HepG2 (cell line): Measurements from ENCODE around the gene ACADSB. TPM values are rescaled to one million over a fixed set of nuclear protein-coding genes. Genes with fewer than 3 reads are reported as not detected.

Experiments
- ATAC-seq: fragments of 200-7000 bp; cut with Tn5 transposase; 3 replicates; pipeline ENCODE4 v1.9.1; 2020; ENCODE audit warnings: mild to moderate bottlenecking, moderate library complexity
- BruUV-seq: library from RNA; stranded (reverse); fragments of 400-500 nt; replicated peaks from 2 replicates; lab custom pipeline; 2021; lab: Mats Ljungman, UMichigan
- CTCF ChIA-PET: fragments of 300-600 bp; formaldehyde crosslinking; extraction: SDS; loops from one replicate; lab custom pipeline; 2021; ENCODE audit warnings: low total read pairs, inconsistent platforms, low intra/inter-chr PET ratio; lab: Yijun Ruan, JAX
- POLR2A ChIA-PET: fragments of 350-600 bp; sonication (Branson Sonifier 250); formaldehyde crosslinking; loops from one replicate; lab custom pipeline; 2020; ENCODE audit warnings: antibody characterized with exemption, inconsistent platforms; lab: Yijun Ruan, JAX
- DNase-seq: peaks from one replicate; pipeline ENCODE4 v3.0.0-alpha.2; 2015; ENCODE audit warnings: low spot score
- FAIRE-seq: peaks from 3 replicates; lab custom pipeline; 2011; peaks lifted over from hg19 to GRCh38; lab: Jason Lieb, UNC
- H2AFZ ChIP-seq: one replicate; pipeline ENCODE4 v1.6.1; 2011; ENCODE audit warnings: low read length, inconsistent platforms
- H3K27ac ChIP-seq: fragments of 300-600 bp; 3 replicates; pipeline ENCODE4 v1.8.0; 2011; ENCODE audit warnings: mixed run types, mild to moderate bottlenecking, mixed read lengths, low read length, inconsistent platforms; ENCODE audit not compliant: insufficient read depth; ENCODE audit errors: extremely low read length
- H3K27me3 ChIP-seq, 2 experiments: fragments of 200-600 bp in 1 of 2; 2 replicates in 1 of 2; 3 replicates in 1 of 2; pipeline versions ENCODE4 v1.6.0 to v1.8.0; 2011; ENCODE audit warnings: low read length in 2 of 2, mild to moderate bottlenecking in 2 of 2, moderate library complexity in 2 of 2, inconsistent platforms in 1 of 2; ENCODE audit not compliant: insufficient read depth in 2 of 2, control insufficient read depth in 1 of 2
- H3K36me3 ChIP-seq, 2 experiments: fragments of 200-600 bp in 1 of 2; replicated peaks in 1 of 2; 2 replicates in 1 of 2; 3 replicates in 1 of 2; pipeline versions ENCODE4 v1.5.1 to v1.8.0; 2011; ENCODE audit warnings: low read length in 2 of 2, inconsistent platforms in 1 of 2; ENCODE audit not compliant: insufficient read depth in 2 of 2, control insufficient read depth in 1 of 2
- H3K4me1 ChIP-seq: 2 replicates; pipeline ENCODE4 v1.5.1; 2012; ENCODE audit warnings: low read length, inconsistent platforms; ENCODE audit not compliant: insufficient read depth
- H3K4me2 ChIP-seq: 2 replicates; pipeline ENCODE4 v1.6.0; 2011; ENCODE audit warnings: low read depth, low read length, inconsistent platforms
- H3K4me3 ChIP-seq, 3 experiments: fragments of 200-600 bp in 1 of 3; sonication (generic), shearing (Covaris generic) in 1 of 3; replicated peaks in 1 of 3; 2 replicates each; pipeline ENCODE4 v1.5.1; 2011 to 2016; ENCODE audit warnings: low read length in 3 of 3, inconsistent platforms in 2 of 3, low read depth in 2 of 3, mild to moderate bottlenecking in 2 of 3, control low read depth in 1 of 3, mixed read lengths in 1 of 3; ENCODE audit not compliant: insufficient read depth in 1 of 3
- H3K79me2 ChIP-seq: one replicate; pipeline ENCODE4 v1.6.1; 2011; ENCODE audit warnings: low read length, inconsistent platforms; ENCODE audit not compliant: insufficient read depth
- H3K9ac ChIP-seq: 2 replicates; pipeline ENCODE4 v1.6.0; 2011; ENCODE audit warnings: mild to moderate bottlenecking, low read depth, low read length, inconsistent platforms; ENCODE audit not compliant: insufficient read depth
- H3K9me3 ChIP-seq: 2 replicates; pipeline ENCODE4 v1.5.1; 2012; ENCODE audit warnings: mild to moderate bottlenecking, low read length
- H4K20me1 ChIP-seq: 2 replicates; pipeline ENCODE4 v1.6.0; 2011; ENCODE audit warnings: inconsistent platforms, mild to moderate bottlenecking, low read length, moderate library complexity; ENCODE audit not compliant: insufficient read depth
- ATF7-NPFF ChIP-seq: sonication (generic); formaldehyde crosslinking; IDR thresholded peaks from 2 replicates; pipeline ENCODE4 v1.8.1; 2023; ENCODE audit warnings: mild to moderate bottlenecking, low read depth, missing genetic modification reagents, moderate library complexity
- ELF4 ChIP-seq: sonication (generic); formaldehyde crosslinking; IDR thresholded peaks from 2 replicates; pipeline ENCODE4 v1.5.0; 2020; ENCODE audit warnings: missing genetic modification reagents, mild to moderate bottlenecking, moderate library complexity, borderline replicate concordance
- MAFK ChIP-seq, 2 experiments: IDR thresholded peaks in 1 of 2; conservative IDR thresholded peaks in 1 of 2; 2 replicates each; pipeline ENCODE4 v1.6.1; 2011; ENCODE audit warnings: improper control_type of control experiment in 2 of 2, low read length in 2 of 2
- PLRG1 ChIP-seq: fragments of 450-650 bp; conservative IDR thresholded peaks from 2 replicates; pipeline ENCODE4 v1.6.1; 2016
- SETDB1 ChIP-seq: sonication (generic); formaldehyde crosslinking; IDR thresholded peaks from 2 replicates; pipeline ENCODE4 v1.5.1; 2020; ENCODE audit warnings: missing genetic modification reagents, mild to moderate bottlenecking, borderline replicate concordance
- SP5 ChIP-seq: IDR thresholded peaks from 2 replicates; pipeline ENCODE4 v1.6.1; 2016; ENCODE audit warnings: low read depth, borderline replicate concordance
- SRSF1 ChIP-seq: fragments of 200-400 bp; formaldehyde crosslinking; optimal IDR thresholded peaks from 2 replicates; pipeline ENCODE3; 2017; ENCODE audit warnings: mild to moderate bottlenecking, low read depth, low read length, moderate library complexity
- THYN1 ChIP-seq: sonication (generic); formaldehyde crosslinking; IDR thresholded peaks from 2 replicates; pipeline ENCODE4 v1.8.1; 2023; ENCODE audit warnings: low read depth, mild to moderate bottlenecking, moderate library complexity, missing genetic modification reagents, borderline replicate concordance
- ZKSCAN5 ChIP-seq: sonication (generic); formaldehyde crosslinking; IDR thresholded peaks from 2 replicates; pipeline ENCODE4 v1.5.1; 2020; ENCODE audit warnings: mild to moderate bottlenecking, missing genetic modification reagents
- ZNF746 ChIP-seq: sonication (generic); formaldehyde crosslinking; IDR thresholded peaks from 2 replicates; pipeline ENCODE4 v1.8.0; 2022; ENCODE audit warnings: mild to moderate bottlenecking, missing genetic modification reagents
- ZNF776 ChIP-seq: sonication (generic); formaldehyde crosslinking; IDR thresholded peaks from 2 replicates; pipeline ENCODE4 v1.4.0; 2020; ENCODE audit warnings: mild to moderate bottlenecking, missing genetic modification reagents
- WGBS: methylation state at CpG from one replicate; pipeline ENCODE4 v1.1.6; 2017; ENCODE audit warnings: low lambda C conversion rate; 5-methylcytosine and 5-hydroxymethylcytosine counted together
- in situ Hi-C: cut with HindIII; loops from 2 replicates; pipeline ENCODE4 v1.10.0; 2017; ENCODE audit warnings: low pct_unique_long_range_greater_than_20kb; ENCODE audit not compliant: extremely low pct_ligation_motif_present
- intact Hi-C: fragments of 100-400 bp; cut with micrococcal nuclease; formaldehyde crosslinking; loops from one replicate; pipeline ENCODE4 v1.10.0; 2022; ENCODE audit not compliant: unreplicated experiment
- polyA plus RNA-seq, 8 experiments: library from polyadenylated mRNA; depleted of rRNA in 3 of 8; stranded (reverse) in 7 of 8; unstranded in 1 of 8; fragments of >200 nt; fragmentation: Illumina TruSeq in 4 of 8; extraction: Trizol in 4 of 8; gene quantifications; 2 replicates each; pipeline versions ENCODE4 v1.2.1 to v1.2.3, GENCODE V29; 2011 to 2016; ENCODE audit warnings: low read depth in 4 of 8, missing spikeins in 1 of 8, mixed read lengths in 1 of 8; ENCODE audit not compliant: insufficient read depth in 1 of 8
- total RNA-seq, 5 experiments: library from RNA; depleted of rRNA; stranded (reverse); fragments of >200 nt; fragmentation: Illumina TruSeq; extraction: Trizol; gene quantifications; 2 replicates each; pipeline ENCODE4 v1.2.3, GENCODE V29; 2016; ENCODE audit warnings: low read depth in 1 of 5
- TF ChIP-seq, protein P1 (sequence below): sonication (generic); formaldehyde crosslinking; IDR thresholded peaks from 2 replicates; pipeline ENCODE4 v1.4.0; 2020; ENCODE audit warnings: missing genetic modification reagents, borderline replicate concordance

ACADSB gene
- total and polyA plus RNA-seq, 2 of the 13 experiments (the other 11 are each of a cell fraction or from before 2014, with no cell fraction given), result 80.0 to 87.6 TPM

- FAIRE-seq, result no peak
- Histone ChIP-seq H3K9me3 (no peaks in the 10 kb centered on the region), H3K4me3 (no peak overlapping the region), H3K4me1 (peaks cover 22% of the 10 kb centered on the region), H3K36me3 (peaks cover 12 to 36% of the 10 kb centered on the region in 2 experiments), H3K79me2 (peaks cover 61% of the 10 kb centered on the region), H2AFZ (no peak overlapping the region), H4K20me1 (peaks cover 21% of the 10 kb centered on the region), H3K4me2 (no peak overlapping the region), H3K9ac (no peak overlapping the region), H3K27me3 (no peaks in the 10 kb centered on the region), H3K27ac (no peak overlapping the region)
- BruUV-seq, result no TSS peak
- ChIA-PET POLR2A (interaction anchor here (2.2 kb wide), 1 partner anchor 8 kb away, joined by 9 read pairs; no protein-coding TSS in a partner anchor), CTCF (no interaction called here)
- no peak for DNase-seq
- in situ Hi-C loops (no loop called here), intact Hi-C loops (no loop called here)
- no peak for TF ChIP-seq ZNF746 (CRISPR knock-in tag)
- no peak for TF ChIP-seq ATF7-NPFF (CRISPR knock-in tag)
- TF ChIP-seq ZKSCAN5 (CRISPR knock-in tag), result no peak
- no peak for ATAC-seq
- WGBS, result 97% methylated on average over 3 of the region's 3 CpGs
Observed at GRCh38 chr10:123000155-123000554, 8.7 kb upstream of the ACADSB start.

- Histone ChIP-seq H3K27ac (no peak overlapping the region), H3K9me3 (no peaks in the 10 kb centered on the region), H3K36me3 (peaks cover 10 to 26% of the 10 kb centered on the region in 2 experiments; a peak in 4 of 5 replicates), H2AFZ (no peak overlapping the region), H3K27me3 (no peaks in the 10 kb centered on the region), H4K20me1 (peaks cover 23% of the 10 kb centered on the region), H3K4me2 (no peak overlapping the region), H3K4me1 (peaks cover 34% of the 10 kb centered on the region), H3K79me2 (peaks cover 73% of the 10 kb centered on the region), H3K9ac (no peak overlapping the region), H3K4me3 (no peak overlapping the region)
- no TSS peak for BruUV-seq
- no peak for FAIRE-seq
- POLR2A ChIA-PET, result no interaction called here
- intact Hi-C loops (no loop called here), in situ Hi-C loops (no loop called here)
- WGBS, result 95% methylated on average over 2 of the region's 2 CpGs
- no peak for ATAC-seq
- CTCF ChIA-PET, result no interaction called here
- no peak for DNase-seq
- no peak for TF ChIP-seq SETDB1 (CRISPR knock-in tag)
- TF ChIP-seq, protein P1, sequence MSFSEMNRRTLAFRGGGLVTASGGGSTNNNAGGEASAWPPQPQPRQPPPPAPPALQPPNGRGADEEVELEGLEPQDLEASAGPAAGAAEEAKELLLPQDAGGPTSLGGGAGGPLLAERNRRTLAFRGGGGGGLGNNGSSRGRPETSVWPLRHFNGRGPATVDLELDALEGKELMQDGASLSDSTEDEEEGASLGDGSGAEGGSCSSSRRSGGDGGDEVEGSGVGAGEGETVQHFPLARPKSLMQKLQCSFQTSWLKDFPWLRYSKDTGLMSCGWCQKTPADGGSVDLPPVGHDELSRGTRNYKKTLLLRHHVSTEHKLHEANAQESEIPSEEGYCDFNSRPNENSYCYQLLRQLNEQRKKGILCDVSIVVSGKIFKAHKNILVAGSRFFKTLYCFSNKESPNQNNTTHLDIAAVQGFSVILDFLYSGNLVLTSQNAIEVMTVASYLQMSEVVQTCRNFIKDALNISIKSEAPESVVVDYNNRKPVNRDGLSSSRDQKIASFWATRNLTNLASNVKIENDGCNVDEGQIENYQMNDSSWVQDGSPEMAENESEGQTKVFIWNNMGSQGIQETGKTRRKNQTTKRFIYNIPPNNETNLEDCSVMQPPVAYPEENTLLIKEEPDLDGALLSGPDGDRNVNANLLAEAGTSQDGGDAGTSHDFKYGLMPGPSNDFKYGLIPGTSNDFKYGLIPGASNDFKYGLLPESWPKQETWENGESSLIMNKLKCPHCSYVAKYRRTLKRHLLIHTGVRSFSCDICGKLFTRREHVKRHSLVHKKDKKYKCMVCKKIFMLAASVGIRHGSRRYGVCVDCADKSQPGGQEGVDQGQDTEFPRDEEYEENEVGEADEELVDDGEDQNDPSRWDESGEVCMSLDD, result no peak
- no peak for TF ChIP-seq SP5
- no peak for TF ChIP-seq MAFK (conservative IDR thresholded peaks at IDR 0.05 in 1 of 2, IDR thresholded peaks at IDR 0.05 in 1 of 2; ENCODE audit: low read length in 2 of 2)
- no peak for TF ChIP-seq ZNF776 (CRISPR knock-in tag)
- TF ChIP-seq ELF4 (CRISPR knock-in tag), result no peak
- TF ChIP-seq THYN1 (CRISPR knock-in tag), result no peak
- TF ChIP-seq SRSF1, result no peak
- TF ChIP-seq PLRG1, result no peak
Observed at GRCh38 chr10:123001370-123001769, 7.4 kb upstream of the ACADSB start.
